GM10248 (cell line): ENCODE measurements around the gene MAGEB1.

Source experiments
- CTCF ChIA-PET: fragments of 300-600 bp; sonication (Branson Sonifier 250); formaldehyde crosslinking; extraction: SDS; loops from one replicate; lab custom pipeline; 2021; ENCODE audit warnings: antibody characterized with exemption; lab: Yijun Ruan, JAX
- POLR2A ChIA-PET: fragments of 350-650 bp; sonication (Branson Sonifier 250); formaldehyde crosslinking; extraction: SDS; loops from one replicate; lab custom pipeline; 2020; ENCODE audit warnings: antibody characterized with exemption; lab: Yijun Ruan, JAX
- DNase-seq: peaks from one replicate; pipeline ENCODE4 v3.0.0; 2012; ENCODE audit errors: extremely low spot score
- TF ChIP-seq, protein P1 (sequence below): IDR thresholded peaks from 2 replicates; pipeline ENCODE4 v1.5.1; 2012; ENCODE audit warnings: mild to moderate bottlenecking, low read depth; ENCODE audit errors: extremely low read depth, missing control alignments, control extremely low read depth

The MAGEB1 gene, protein sequence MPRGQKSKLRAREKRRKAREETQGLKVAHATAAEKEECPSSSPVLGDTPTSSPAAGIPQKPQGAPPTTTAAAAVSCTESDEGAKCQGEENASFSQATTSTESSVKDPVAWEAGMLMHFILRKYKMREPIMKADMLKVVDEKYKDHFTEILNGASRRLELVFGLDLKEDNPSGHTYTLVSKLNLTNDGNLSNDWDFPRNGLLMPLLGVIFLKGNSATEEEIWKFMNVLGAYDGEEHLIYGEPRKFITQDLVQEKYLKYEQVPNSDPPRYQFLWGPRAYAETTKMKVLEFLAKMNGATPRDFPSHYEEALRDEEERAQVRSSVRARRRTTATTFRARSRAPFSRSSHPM

DNA sequence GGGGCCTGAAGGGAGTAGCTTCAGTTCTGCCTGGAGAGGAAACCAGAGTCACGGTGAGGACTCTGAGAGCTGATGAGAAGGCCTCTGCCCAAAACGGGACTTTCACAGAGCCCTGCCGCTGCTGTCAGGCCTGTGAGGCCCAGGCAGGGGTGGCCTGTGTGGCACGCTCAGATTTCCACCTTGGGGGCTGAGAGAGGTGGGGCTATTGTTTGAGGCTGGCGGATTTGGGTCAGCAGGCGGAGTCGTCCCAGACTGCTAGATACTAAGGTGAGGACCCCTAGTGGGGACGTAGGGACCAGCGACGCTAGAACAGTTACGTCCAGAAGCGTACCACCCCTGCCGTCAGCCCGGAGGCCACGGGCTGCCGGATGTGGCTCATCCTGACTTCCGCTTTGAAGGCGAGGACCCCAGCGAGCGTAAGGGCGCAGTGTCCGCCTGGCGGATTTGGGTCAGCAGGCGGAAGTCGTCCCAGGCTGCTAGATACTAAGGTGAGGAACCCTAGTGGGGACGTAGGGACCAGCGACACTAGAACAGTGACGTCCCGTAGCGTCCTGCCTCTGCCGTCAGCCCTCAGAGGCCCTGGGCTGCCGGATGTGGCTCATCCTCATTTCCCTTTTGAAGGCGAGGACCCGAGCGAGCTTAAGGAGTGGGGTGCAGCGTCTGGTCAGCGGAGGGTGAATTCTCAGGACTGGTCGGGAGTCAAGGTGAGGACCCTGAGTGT is at the start of gene MAGEB1:
Gene MAGEB1, plus strand, starts transcription at position 378 of the 721 bp plus-strand sequence. CDS start 3,348 bp downstream, outside the sequence.
- ChIA-PET CTCF (no interaction called here), POLR2A (no interaction called here)
- DNase-seq, result no peak
- TF ChIP-seq, protein P1, sequence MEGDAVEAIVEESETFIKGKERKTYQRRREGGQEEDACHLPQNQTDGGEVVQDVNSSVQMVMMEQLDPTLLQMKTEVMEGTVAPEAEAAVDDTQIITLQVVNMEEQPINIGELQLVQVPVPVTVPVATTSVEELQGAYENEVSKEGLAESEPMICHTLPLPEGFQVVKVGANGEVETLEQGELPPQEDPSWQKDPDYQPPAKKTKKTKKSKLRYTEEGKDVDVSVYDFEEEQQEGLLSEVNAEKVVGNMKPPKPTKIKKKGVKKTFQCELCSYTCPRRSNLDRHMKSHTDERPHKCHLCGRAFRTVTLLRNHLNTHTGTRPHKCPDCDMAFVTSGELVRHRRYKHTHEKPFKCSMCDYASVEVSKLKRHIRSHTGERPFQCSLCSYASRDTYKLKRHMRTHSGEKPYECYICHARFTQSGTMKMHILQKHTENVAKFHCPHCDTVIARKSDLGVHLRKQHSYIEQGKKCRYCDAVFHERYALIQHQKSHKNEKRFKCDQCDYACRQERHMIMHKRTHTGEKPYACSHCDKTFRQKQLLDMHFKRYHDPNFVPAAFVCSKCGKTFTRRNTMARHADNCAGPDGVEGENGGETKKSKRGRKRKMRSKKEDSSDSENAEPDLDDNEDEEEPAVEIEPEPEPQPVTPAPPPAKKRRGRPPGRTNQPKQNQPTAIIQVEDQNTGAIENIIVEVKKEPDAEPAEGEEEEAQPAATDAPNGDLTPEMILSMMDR, result no peak

DNA sequence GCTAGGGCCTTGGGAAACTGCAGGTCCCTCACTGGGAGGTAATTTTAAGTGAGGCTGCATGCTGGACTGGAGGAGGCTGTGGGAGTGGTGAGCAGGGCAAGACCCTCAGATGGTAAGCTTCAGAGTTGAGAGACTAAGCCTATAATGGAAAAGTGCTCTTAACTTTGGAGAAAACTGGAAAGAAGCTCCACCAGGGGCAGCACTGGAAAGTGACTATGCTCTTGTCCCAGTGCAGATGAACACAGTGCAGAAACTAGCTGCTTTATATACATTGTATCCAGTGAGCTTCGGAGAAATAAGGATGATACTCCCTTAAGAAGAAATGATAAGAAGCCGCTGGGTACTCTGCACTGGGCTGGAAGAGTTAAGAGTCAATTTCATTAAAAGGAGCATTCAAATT is 34.8 kb upstream of the MAGEB1 start:
- POLR2A ChIA-PET, result no interaction called here
- no peak for DNase-seq
- CTCF ChIA-PET, result interaction anchor here (2.0 kb wide), 1 partner anchor 16 kb away, joined by 6 read pairs; no protein-coding TSS in a partner anchor
- TF ChIP-seq, protein P1, result no peak

DNA sequence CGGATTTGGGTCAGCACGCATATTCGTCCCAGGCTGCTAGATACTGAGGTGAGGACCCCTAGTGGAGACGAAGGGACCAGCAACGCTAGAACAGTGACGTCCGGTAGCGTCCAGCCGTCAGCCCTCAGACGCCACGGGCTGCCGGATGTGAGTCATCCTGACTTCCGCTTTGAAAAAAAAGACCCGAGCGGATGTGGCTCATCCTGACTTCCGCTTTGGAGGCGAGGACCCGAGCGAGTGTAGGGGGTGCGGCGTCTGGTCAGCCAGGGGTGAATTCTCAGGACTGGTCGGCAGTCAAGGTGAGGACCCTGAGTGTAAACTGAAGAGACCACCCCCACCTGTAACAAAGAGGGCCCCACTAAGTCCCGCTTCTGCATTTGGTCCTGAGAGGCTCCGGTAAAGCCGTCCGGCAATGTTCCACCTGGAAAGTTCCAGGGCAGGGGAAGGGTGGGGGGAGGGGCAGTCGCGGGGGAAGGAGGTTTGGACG is 31.5 kb upstream of the MAGEB1 start, which contains the start of gene MAGEB2:
Gene MAGEB2, plus strand, starts transcription at position 207 of the 487 bp plus-strand sequence. CDS start 3,018 bp downstream, outside the sequence.
- DNase-seq, result no peak
- CTCF ChIA-PET, result no interaction called here
- POLR2A ChIA-PET, result no interaction called here
- TF ChIP-seq, protein P1, result no peak

DNA sequence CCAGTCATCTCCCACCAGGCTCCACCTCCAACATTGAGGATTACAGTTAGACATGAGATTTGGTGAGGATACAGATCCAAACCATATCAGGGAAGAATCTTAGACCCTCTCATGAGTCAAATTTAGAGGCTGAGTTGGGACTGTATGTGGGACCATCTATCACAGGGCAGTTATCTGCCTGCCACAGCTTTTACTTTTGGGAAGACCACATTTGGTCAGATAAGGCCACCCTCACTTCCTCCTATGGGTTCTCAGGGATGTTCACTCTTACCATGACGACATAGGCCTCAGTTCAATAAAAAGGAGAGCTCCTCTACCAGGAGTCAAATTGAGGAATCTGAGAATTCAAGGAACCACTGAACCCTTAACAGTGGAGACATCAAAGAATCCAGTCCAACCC is 29.5 kb upstream of the MAGEB1 start:
- CTCF ChIA-PET, result no interaction called here
- TF ChIP-seq, protein P1, result no peak
- POLR2A ChIA-PET, result no interaction called here
- DNase-seq, result no peak

DNA sequence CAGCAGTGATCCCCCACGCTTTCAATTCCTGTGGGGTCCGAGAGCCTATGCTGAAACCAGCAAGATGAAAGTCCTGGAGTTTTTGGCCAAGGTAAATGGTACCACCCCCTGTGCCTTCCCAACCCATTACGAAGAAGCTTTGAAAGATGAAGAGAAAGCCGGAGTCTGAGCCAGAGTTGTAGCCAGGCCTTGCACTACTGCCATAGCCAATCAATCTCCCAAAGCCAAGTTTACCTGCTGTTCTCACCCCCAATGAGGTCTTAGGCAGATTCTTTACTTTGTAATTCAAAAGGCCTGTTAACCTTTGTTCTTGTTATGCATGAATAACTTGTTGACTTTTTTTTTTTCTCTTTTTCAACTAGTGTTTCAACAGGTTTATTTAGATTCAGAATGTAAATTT is 27.6 kb upstream of the MAGEB1 start:
- ChIA-PET CTCF (no interaction called here), POLR2A (no interaction called here)
- DNase-seq, result no peak

DNA sequence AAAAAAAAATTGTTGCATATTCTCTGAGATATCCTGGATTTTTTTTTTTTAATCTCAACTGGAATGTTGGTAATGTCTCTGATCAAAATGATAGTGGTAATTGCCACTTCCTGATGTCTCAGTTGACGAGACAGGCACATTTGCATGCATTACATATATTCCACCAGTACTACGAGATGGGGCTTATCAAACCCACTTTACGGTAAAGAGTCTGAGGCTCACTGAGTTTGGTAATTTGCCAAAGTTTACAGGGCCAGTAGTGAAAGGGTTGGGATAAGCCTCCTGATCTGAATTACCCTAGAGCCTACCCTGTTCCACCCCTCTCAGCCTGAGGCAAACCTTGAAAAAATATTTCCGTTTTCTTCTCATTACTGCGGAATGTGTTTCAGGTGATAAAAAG is 26.3 kb upstream of the MAGEB1 start:
- no peak for DNase-seq
- ChIA-PET POLR2A (no interaction called here), CTCF (no interaction called here)
- TF ChIP-seq, protein P1, result no peak

More for the DNA sequence above, 27.6 kb upstream of the MAGEB1 start:
- TF ChIP-seq, protein P1, result no peak
